Measurements from ENCODE around the gene CREBBP.
A peak's percentile ranks its signal among the peaks of the same experiment; 100 is the strongest.

Gene CREBBP

GRCh38 chr16:3876695-3877094, 3.8 kb downstream of the CREBBP start:
- H2BK15ac ChIP-seq (ENCODE audit: low read depth, poor library complexity, severe bottlenecking): no peak overlapping the region
- H3K79me1 ChIP-seq (replicated peaks; ENCODE audit: low read length, poor library complexity, severe bottlenecking): peaks cover 10% of the 10 kb centered on the region
- H3K4ac ChIP-seq (ENCODE audit: low read depth in 1 of 2, low read length in 2 of 2): no peak overlapping the region
- H4K91ac ChIP-seq (ENCODE audit: low read length): no peak overlapping the region
- H4K8ac ChIP-seq (ENCODE audit: low read length): no peak overlapping the region
- no peak overlapping the region for H2AFZ ChIP-seq (ENCODE audit: low read depth, low read length)
- H3K4me3 ChIP-seq (ENCODE audit: insufficient read depth in 1 of 2, low read depth in 1 of 2, low read length in 2 of 2): peak overlapping the region in 1 of 2 experiments; percentile 60
- H2AK5ac ChIP-seq (ENCODE audit: low read length, severe bottlenecking): no peak overlapping the region
- H3K14ac ChIP-seq (ENCODE audit: low read length in 2 of 2): no peak overlapping the region
- no peaks in the 10 kb centered on the region for H3K9me3 ChIP-seq (ENCODE audit: control insufficient read depth, low read length)
- WGBS: 57% methylated on average over 6 of the region's 6 CpGs
- H3K9ac ChIP-seq (ENCODE audit: low read length): peak overlapping the region; percentile 18
- H3K4me1 ChIP-seq (ENCODE audit: control insufficient read depth, insufficient read depth, low read depth, low read length): peaks cover 29% of the 10 kb centered on the region
- peak; percentile 52 for DNase-seq
- H3K36me3 ChIP-seq (ENCODE audit: control insufficient read depth in 1 of 2, insufficient read depth in 2 of 2, low read depth in 1 of 2, low read length in 2 of 2): peaks cover 9 to 11% of the 10 kb centered on the region in 2 experiments
- peak overlapping the region in 1 of 2 experiments; percentile 60 for H2BK12ac ChIP-seq (ENCODE audit: low read length in 2 of 2)
- H3K18ac ChIP-seq (ENCODE audit: low read depth in 1 of 2, low read length in 2 of 2): no peak overlapping the region
- no peak overlapping the region for H2BK120ac ChIP-seq (ENCODE audit: low read depth, low read length)
- no peak overlapping the region for H2BK5ac ChIP-seq (ENCODE audit: low read depth, low read length, poor library complexity, severe bottlenecking)
- H3K4me2 ChIP-seq (ENCODE audit: low read length, poor library complexity, severe bottlenecking): no peak overlapping the region
- H3K23ac ChIP-seq (ENCODE audit: low read length in 2 of 2): peak overlapping the region in 1 of 2 experiments; percentile 56
- no peak overlapping the region for H3K27ac ChIP-seq (ENCODE audit: low read length, poor library complexity, severe bottlenecking)
- no peaks in the 10 kb centered on the region for H3K27me3 ChIP-seq (ENCODE audit: control insufficient read depth in 1 of 2, insufficient read depth in 1 of 2, low read length in 2 of 2)

GRCh38 chr16:3876160-3876559, 4.4 kb downstream of the CREBBP start:
- Histone ChIP-seq H3K14ac (ENCODE audit: low read length in 2 of 2) (no peak overlapping the region), H3K18ac (ENCODE audit: low read depth in 1 of 2, low read length in 2 of 2) (no peak overlapping the region), H3K79me1 (replicated peaks; ENCODE audit: low read length, poor library complexity, severe bottlenecking) (peaks cover 7% of the 10 kb centered on the region), H2BK12ac (ENCODE audit: low read length in 2 of 2) (no peak overlapping the region), H3K27ac (ENCODE audit: low read length, poor library complexity, severe bottlenecking) (no peak overlapping the region), H3K4ac (ENCODE audit: low read depth in 1 of 2, low read length in 2 of 2) (no peak overlapping the region), H3K4me3 (ENCODE audit: insufficient read depth in 1 of 2, low read depth in 1 of 2, low read length in 2 of 2) (peak overlapping the region in 1 of 2 experiments; percentile 60), H4K8ac (ENCODE audit: low read length) (no peak overlapping the region), H2BK15ac (ENCODE audit: low read depth, poor library complexity, severe bottlenecking) (no peak overlapping the region), H3K9me3 (ENCODE audit: control insufficient read depth, low read length) (no peaks in the 10 kb centered on the region), H4K91ac (ENCODE audit: low read length) (no peak overlapping the region), H3K23ac (ENCODE audit: low read length in 2 of 2) (no peak overlapping the region), H3K4me1 (ENCODE audit: control insufficient read depth, insufficient read depth, low read depth, low read length) (peaks cover 24% of the 10 kb centered on the region), H2AFZ (ENCODE audit: low read depth, low read length) (no peak overlapping the region), H3K9ac (ENCODE audit: low read length) (peak overlapping the region; percentile 18), H2AK5ac (ENCODE audit: low read length, severe bottlenecking) (no peak overlapping the region), H3K4me2 (ENCODE audit: low read length, poor library complexity, severe bottlenecking) (no peak overlapping the region), H2BK120ac (ENCODE audit: low read depth, low read length) (no peak overlapping the region), H2BK5ac (ENCODE audit: low read depth, low read length, poor library complexity, severe bottlenecking) (no peak overlapping the region), H3K36me3 (ENCODE audit: control insufficient read depth in 1 of 2, insufficient read depth in 2 of 2, low read depth in 1 of 2, low read length in 2 of 2) (peaks cover 6 to 11% of the 10 kb centered on the region in 2 experiments), H3K27me3 (ENCODE audit: control insufficient read depth in 1 of 2, insufficient read depth in 1 of 2, low read length in 2 of 2) (no peaks in the 10 kb centered on the region)
- DNase-seq: no peak

- Histone ChIP-seq H3K9me3 (ENCODE audit: control insufficient read depth, low read length) (no peaks in the 10 kb centered on the region), H3K27ac (ENCODE audit: low read length, poor library complexity, severe bottlenecking) (no peak overlapping the region), H3K27me3 (ENCODE audit: control insufficient read depth in 1 of 2, insufficient read depth in 1 of 2, low read length in 2 of 2) (no peaks in the 10 kb centered on the region), H3K4me2 (ENCODE audit: low read length, poor library complexity, severe bottlenecking) (no peak overlapping the region), H4K91ac (ENCODE audit: low read length) (peak overlapping the region; percentile 18), H3K23ac (ENCODE audit: low read length in 2 of 2) (no peak overlapping the region), H3K14ac (ENCODE audit: low read length in 2 of 2) (no peak overlapping the region), H3K9ac (ENCODE audit: low read length) (no peak overlapping the region), H2BK5ac (ENCODE audit: low read depth, low read length, poor library complexity, severe bottlenecking) (no peak overlapping the region), H3K4ac (ENCODE audit: low read depth in 1 of 2, low read length in 2 of 2) (no peak overlapping the region), H2BK12ac (ENCODE audit: low read length in 2 of 2) (no peak overlapping the region), H3K4me1 (ENCODE audit: control insufficient read depth, insufficient read depth, low read depth, low read length) (peaks cover 25% of the 10 kb centered on the region), H2AFZ (ENCODE audit: low read depth, low read length) (no peak overlapping the region), H3K18ac (ENCODE audit: low read depth in 1 of 2, low read length in 2 of 2) (no peak overlapping the region), H2BK15ac (ENCODE audit: low read depth, poor library complexity, severe bottlenecking) (no peak overlapping the region), H3K36me3 (ENCODE audit: control insufficient read depth in 1 of 2, insufficient read depth in 2 of 2, low read depth in 1 of 2, low read length in 2 of 2) (peaks cover 6 to 11% of the 10 kb centered on the region in 2 experiments), H3K4me3 (ENCODE audit: insufficient read depth in 1 of 2, low read depth in 1 of 2, low read length in 2 of 2) (no peak overlapping the region), H4K8ac (ENCODE audit: low read length) (no peak overlapping the region), H3K79me1 (replicated peaks; ENCODE audit: low read length, poor library complexity, severe bottlenecking) (peaks cover 3% of the 10 kb centered on the region), H2AK5ac (ENCODE audit: low read length, severe bottlenecking) (no peak overlapping the region), H2BK120ac (ENCODE audit: low read depth, low read length) (no peak overlapping the region)
- no peak for DNase-seq
- WGBS: 94% methylated on average over 12 of the region's 15 CpGs
These were observed 5.5 kb downstream of the CREBBP start for GRCh38 chr16:3874794-3875692.

- H3K27me3 ChIP-seq (ENCODE audit: control insufficient read depth in 1 of 2, insufficient read depth in 1 of 2, low read length in 2 of 2): no peaks in the 10 kb centered on the region
- no peak overlapping the region for H3K18ac ChIP-seq (ENCODE audit: low read depth in 1 of 2, low read length in 2 of 2)
- no peak overlapping the region for H2AK5ac ChIP-seq (ENCODE audit: low read length, severe bottlenecking)
- no peak overlapping the region for H2BK15ac ChIP-seq (ENCODE audit: low read depth, poor library complexity, severe bottlenecking)
- DNase-seq: no peak
- no peak overlapping the region for H3K4me2 ChIP-seq (ENCODE audit: low read length, poor library complexity, severe bottlenecking)
- no peak overlapping the region for H4K8ac ChIP-seq (ENCODE audit: low read length)
- H3K4me1 ChIP-seq (ENCODE audit: control insufficient read depth, insufficient read depth, low read depth, low read length): peaks cover 25% of the 10 kb centered on the region
- no peaks in the 10 kb centered on the region for H3K9me3 ChIP-seq (ENCODE audit: control insufficient read depth, low read length)
- H3K14ac ChIP-seq (ENCODE audit: low read length in 2 of 2): no peak overlapping the region
- no peak overlapping the region for H2AFZ ChIP-seq (ENCODE audit: low read depth, low read length)
- H3K36me3 ChIP-seq (ENCODE audit: control insufficient read depth in 1 of 2, insufficient read depth in 2 of 2, low read depth in 1 of 2, low read length in 2 of 2): peaks cover 6 to 11% of the 10 kb centered on the region in 2 experiments
- H2BK12ac ChIP-seq (ENCODE audit: low read length in 2 of 2): peak overlapping the region in 1 of 2 experiments; percentile 14
- H3K27ac ChIP-seq (ENCODE audit: low read length, poor library complexity, severe bottlenecking): no peak overlapping the region
- no peak overlapping the region for H3K23ac ChIP-seq (ENCODE audit: low read length in 2 of 2)
- H3K4me3 ChIP-seq (ENCODE audit: insufficient read depth in 1 of 2, low read depth in 1 of 2, low read length in 2 of 2): no peak overlapping the region
- H3K79me1 ChIP-seq (replicated peaks; ENCODE audit: low read length, poor library complexity, severe bottlenecking): peaks cover 3% of the 10 kb centered on the region
- no peak overlapping the region for H2BK120ac ChIP-seq (ENCODE audit: low read depth, low read length)
- no peak overlapping the region for H4K91ac ChIP-seq (ENCODE audit: low read length)
- no peak overlapping the region for H3K4ac ChIP-seq (ENCODE audit: low read depth in 1 of 2, low read length in 2 of 2)
- H2BK5ac ChIP-seq (ENCODE audit: low read depth, low read length, poor library complexity, severe bottlenecking): no peak overlapping the region
- no peak overlapping the region for H3K9ac ChIP-seq (ENCODE audit: low read length)
- 92% methylated on average over 8 of the region's 8 CpGs for WGBS
These were observed 6.3 kb downstream of the CREBBP start for GRCh38 chr16:3874242-3874641.
